ENCODE data around the gene BLTP1. TPM values are rescaled to one million over a fixed set of nuclear protein-coding genes. Genes with fewer than 3 reads are reported as not detected.

BLTP1 gene
- total and polyA plus RNA-seq, 2 of the 13 experiments (the other 11 are each of a cell fraction or from before 2014, with no cell fraction given), result 27.7 to 33.1 TPM

DNA sequence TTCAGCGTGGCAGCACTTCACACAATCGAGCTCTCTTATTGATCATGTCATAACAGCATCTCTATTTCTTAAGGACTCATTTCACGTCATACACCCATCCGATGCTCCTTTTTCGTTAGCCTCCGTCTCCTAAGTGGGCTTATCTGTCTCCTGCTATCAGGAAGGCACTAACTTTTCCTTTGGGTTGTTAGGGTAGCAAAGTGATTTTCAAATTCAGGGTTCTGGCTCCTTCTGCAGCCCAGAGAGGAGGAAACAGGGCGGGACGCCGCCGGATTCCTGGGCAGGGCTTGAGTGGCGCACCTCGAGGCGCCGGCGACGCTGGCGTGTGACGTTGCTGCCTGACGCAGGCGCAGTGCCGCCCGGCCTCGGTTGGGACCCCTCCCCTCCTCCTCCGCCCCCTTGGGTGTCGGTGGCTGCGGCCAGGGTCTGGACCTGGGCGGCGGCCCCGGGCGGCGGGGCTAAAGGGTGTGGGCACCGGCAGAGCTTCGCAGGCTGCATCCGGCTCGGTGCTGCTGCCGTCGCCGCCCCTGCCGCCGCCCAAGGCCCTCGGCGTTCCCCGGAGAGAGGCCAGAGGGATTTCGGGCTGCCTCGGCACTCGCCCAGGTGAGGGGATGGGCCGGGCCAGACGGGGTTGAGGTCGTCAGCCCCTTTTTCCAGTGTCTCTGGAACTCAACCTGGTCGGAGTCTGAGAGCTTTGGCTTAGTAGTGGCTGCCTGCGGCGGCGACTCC lies at the start of gene BLTP1 (continued):
- TF ChIP-seq GTF3A (CRISPR knock-in tag; conservative IDR thresholded peaks at IDR 0.05) (no peak), ZNF10 (CRISPR knock-in tag; IDR thresholded peaks at IDR 0.05; ENCODE audit: borderline replicate concordance, low read depth) (no peak), ZNF121 (CRISPR knock-in tag; IDR thresholded peaks at IDR 0.05) (no peak), CBX1 (IDR thresholded peaks at IDR 0.05; ENCODE audit: low read depth) (no peak), ELF4 (CRISPR knock-in tag; IDR thresholded peaks at IDR 0.05; ENCODE audit: borderline replicate concordance) (0 out of 2 replicates have a peak, but pooled peaks have one; percentile 21), YEATS4 (CRISPR knock-in tag; IDR thresholded peaks at IDR 0.05; ENCODE audit: borderline replicate concordance) (peak; percentile 60; the same call in 1 of the 2 replicates), ZNF160 (CRISPR knock-in tag; IDR thresholded peaks at IDR 0.05) (0 out of 2 replicates have a peak, but pooled peaks have one; percentile 58), FLYWCH1 (CRISPR knock-in tag; IDR thresholded peaks at IDR 0.05) (no peak), MAFK (conservative IDR thresholded peaks at IDR 0.05 in 1 of 2, IDR thresholded peaks at IDR 0.05 in 1 of 2; ENCODE audit: low read length in 2 of 2) (no peak), ZNF460 (CRISPR knock-in tag; IDR thresholded peaks at IDR 0.05; ENCODE audit: borderline replicate concordance) (no peak), STAT5B (CRISPR knock-in tag; IDR thresholded peaks at IDR 0.05) (no peak), SATB2 (CRISPR knock-in tag; IDR thresholded peaks at IDR 0.05) (0 out of 2 replicates have a peak, but pooled peaks have one; percentile 9), ZNF607 (CRISPR knock-in tag; IDR thresholded peaks at IDR 0.05; ENCODE audit: borderline replicate concordance) (peak; percentile 53; the same call in 1 of the 2 replicates), ZNF720 (CRISPR knock-in tag; IDR thresholded peaks at IDR 0.05) (no peak), ZNF746 (CRISPR knock-in tag; IDR thresholded peaks at IDR 0.05) (no peak), CHCHD3 (CRISPR knock-in tag; IDR thresholded peaks at IDR 0.05) (0 out of 2 replicates have a peak, but pooled peaks have one; percentile 63)
- TF ChIP-seq, protein P1, sequence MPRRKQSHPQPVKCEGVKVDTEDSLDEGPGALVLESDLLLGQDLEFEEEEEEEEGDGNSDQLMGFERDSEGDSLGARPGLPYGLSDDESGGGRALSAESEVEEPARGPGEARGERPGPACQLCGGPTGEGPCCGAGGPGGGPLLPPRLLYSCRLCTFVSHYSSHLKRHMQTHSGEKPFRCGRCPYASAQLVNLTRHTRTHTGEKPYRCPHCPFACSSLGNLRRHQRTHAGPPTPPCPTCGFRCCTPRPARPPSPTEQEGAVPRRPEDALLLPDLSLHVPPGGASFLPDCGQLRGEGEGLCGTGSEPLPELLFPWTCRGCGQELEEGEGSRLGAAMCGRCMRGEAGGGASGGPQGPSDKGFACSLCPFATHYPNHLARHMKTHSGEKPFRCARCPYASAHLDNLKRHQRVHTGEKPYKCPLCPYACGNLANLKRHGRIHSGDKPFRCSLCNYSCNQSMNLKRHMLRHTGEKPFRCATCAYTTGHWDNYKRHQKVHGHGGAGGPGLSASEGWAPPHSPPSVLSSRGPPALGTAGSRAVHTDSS (CRISPR knock-in tag; conservative IDR thresholded peaks at IDR 0.05), result no peak
- TF ChIP-seq, protein P2, sequence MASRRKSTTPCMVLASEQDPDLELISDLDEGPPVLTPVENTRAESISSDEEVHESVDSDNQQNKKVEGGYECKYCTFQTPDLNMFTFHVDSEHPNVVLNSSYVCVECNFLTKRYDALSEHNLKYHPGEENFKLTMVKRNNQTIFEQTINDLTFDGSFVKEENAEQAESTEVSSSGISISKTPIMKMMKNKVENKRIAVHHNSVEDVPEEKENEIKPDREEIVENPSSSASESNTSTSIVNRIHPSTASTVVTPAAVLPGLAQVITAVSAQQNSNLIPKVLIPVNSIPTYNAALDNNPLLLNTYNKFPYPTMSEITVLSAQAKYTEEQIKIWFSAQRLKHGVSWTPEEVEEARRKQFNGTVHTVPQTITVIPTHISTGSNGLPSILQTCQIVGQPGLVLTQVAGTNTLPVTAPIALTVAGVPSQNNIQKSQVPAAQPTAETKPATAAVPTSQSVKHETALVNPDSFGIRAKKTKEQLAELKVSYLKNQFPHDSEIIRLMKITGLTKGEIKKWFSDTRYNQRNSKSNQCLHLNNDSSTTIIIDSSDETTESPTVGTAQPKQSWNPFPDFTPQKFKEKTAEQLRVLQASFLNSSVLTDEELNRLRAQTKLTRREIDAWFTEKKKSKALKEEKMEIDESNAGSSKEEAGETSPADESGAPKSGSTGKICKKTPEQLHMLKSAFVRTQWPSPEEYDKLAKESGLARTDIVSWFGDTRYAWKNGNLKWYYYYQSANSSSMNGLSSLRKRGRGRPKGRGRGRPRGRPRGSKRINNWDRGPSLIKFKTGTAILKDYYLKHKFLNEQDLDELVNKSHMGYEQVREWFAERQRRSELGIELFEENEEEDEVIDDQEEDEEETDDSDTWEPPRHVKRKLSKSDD (CRISPR knock-in tag; IDR thresholded peaks at IDR 0.05; ENCODE audit: low read depth), result no peak
- TF ChIP-seq, protein P3, sequence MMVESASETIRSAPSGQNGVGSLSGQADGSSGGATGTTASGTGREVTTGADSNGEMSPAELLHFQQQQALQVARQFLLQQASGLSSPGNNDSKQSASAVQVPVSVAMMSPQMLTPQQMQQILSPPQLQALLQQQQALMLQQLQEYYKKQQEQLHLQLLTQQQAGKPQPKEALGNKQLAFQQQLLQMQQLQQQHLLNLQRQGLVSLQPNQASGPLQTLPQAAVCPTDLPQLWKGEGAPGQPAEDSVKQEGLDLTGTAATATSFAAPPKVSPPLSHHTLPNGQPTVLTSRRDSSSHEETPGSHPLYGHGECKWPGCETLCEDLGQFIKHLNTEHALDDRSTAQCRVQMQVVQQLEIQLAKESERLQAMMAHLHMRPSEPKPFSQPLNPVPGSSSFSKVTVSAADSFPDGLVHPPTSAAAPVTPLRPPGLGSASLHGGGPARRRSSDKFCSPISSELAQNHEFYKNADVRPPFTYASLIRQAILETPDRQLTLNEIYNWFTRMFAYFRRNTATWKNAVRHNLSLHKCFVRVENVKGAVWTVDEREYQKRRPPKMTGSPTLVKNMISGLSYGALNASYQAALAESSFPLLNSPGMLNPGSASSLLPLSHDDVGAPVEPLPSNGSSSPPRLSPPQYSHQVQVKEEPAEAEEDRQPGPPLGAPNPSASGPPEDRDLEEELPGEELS (CRISPR knock-in tag; IDR thresholded peaks at IDR 0.05), result no peak
- TF ChIP-seq, protein P4, sequence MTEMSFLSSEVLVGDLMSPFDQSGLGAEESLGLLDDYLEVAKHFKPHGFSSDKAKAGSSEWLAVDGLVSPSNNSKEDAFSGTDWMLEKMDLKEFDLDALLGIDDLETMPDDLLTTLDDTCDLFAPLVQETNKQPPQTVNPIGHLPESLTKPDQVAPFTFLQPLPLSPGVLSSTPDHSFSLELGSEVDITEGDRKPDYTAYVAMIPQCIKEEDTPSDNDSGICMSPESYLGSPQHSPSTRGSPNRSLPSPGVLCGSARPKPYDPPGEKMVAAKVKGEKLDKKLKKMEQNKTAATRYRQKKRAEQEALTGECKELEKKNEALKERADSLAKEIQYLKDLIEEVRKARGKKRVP (CRISPR knock-in tag; IDR thresholded peaks at IDR 0.05), result 0 out of 4 replicates have a peak, but pooled peaks of 1 of the 2 experiments have one; percentile 8

Data from HepG2 (cell line).